Right ventricle myocardium superior (tissue), 1 donor: ENCODE data around the gene C4orf36. TPM values are rescaled to one million over a fixed set of nuclear protein-coding genes. Genes with fewer than 3 reads are reported as not detected.
"Not testable (repeated sequence)": the region's sequence is repeated elsewhere in the genome, so short reads cannot be mapped to it uniquely, and the experiment has no call there.

ENCODE experiments used
- ATAC-seq: fragments of 200-7000 bp; cut with Tn5 transposase; one replicate; pipeline ENCODE4 v1.9.1; 2020; ENCODE audit warnings: mild to moderate bottlenecking; ENCODE audit not compliant: poor library complexity
- DNase-seq: peaks from one replicate; pipeline ENCODE4 v3.0.0-alpha.2; 2020
- intact Hi-C: fragments of 100-400 bp; cut with DNase I; formaldehyde crosslinking; loops from one replicate; pipeline ENCODE4 v1.11.2; 2022
- total RNA-seq: library from RNA; stranded (reverse); fragmentation: NEBNext Ultra II Directional; extraction: Animal tissue kit (Norgen Biotek cat#: 25700); gene quantifications from one replicate; pipeline ENCODE4 v1.2.1, GENCODE V29; 2021
- donor health status: DM: no; HTN: yes; CAD: no; lungs with severe emphysema.

The C4orf36 gene
- total RNA-seq, 1 donor from 2014 or later: 0.59 TPM

- ATAC-seq (no peak), DNase-seq (no peak)
- intact Hi-C loops: no loop called here
These were observed 15.1 kb downstream of the C4orf36 start for GRCh38 chr4:86876894-86877685.

- DNase-seq, intact Hi-C loops, ATAC-seq: not testable (repeated sequence)
These were observed 16.8 kb downstream of the C4orf36 start for GRCh38 chr4:86875436-86875835.

GRCh38 chr4:86872135-86872534, 20.1 kb downstream of the C4orf36 start:
- ATAC-seq: no peak
- intact Hi-C loops: no loop called here
- DNase-seq: no peak

- intact Hi-C loops: no loop called here
- ATAC-seq (no peak), DNase-seq (no peak)
These were observed 21.7 kb downstream of the C4orf36 start for GRCh38 chr4:86870442-86871069.

- intact Hi-C loops: no loop called here
- DNase-seq (no peak), ATAC-seq (no peak)
These were observed 34.7 kb downstream of the C4orf36 start for GRCh38 chr4:86857341-86858052.

GRCh38 chr4:86856896-86857295, 35.3 kb downstream of the C4orf36 start:
- DNase-seq (no peak), ATAC-seq (no peak)
- intact Hi-C loops: no loop called here

- ATAC-seq (no peak), DNase-seq (no peak)
- intact Hi-C loops: no loop called here
These were observed 36.6 kb downstream of the C4orf36 start for GRCh38 chr4:86855572-86855971.

GRCh38 chr4:86853209-86853608, 39.0 kb downstream of the C4orf36 start:
- no peak for ATAC-seq
- intact Hi-C loops: no loop called here
- DNase-seq: no peak

- no peak for DNase-seq
- peak; percentile 46 for ATAC-seq
- intact Hi-C loops: no loop called here
These were observed 43.2 kb downstream of the C4orf36 start, which contains the start of gene SLC10A6 for GRCh38 chr4:86848732-86849619. SLC10A6 (minus strand) TSS chr4:86849384; CDS start chr4:86849115, 269 bp downstream.

- intact Hi-C loops: no loop called here
- DNase-seq: no peak
These were observed 44.1 kb downstream of the C4orf36 start for GRCh38 chr4:86848136-86848535.

GRCh38 chr4:86847571-86847970, 44.7 kb downstream of the C4orf36 start:
- intact Hi-C loops: no loop called here
- DNase-seq (no peak), ATAC-seq (no peak)

More at GRCh38 chr4:86848136-86848535, 44.1 kb downstream of the C4orf36 start:
- no peak for ATAC-seq

- intact Hi-C loops: no loop called here
- DNase-seq (no peak), ATAC-seq (no peak)
These were observed 45.3 kb downstream of the C4orf36 start for GRCh38 chr4:86846921-86847320.

- intact Hi-C loops: no loop called here
- ATAC-seq: no peak
- DNase-seq: no peak
These were observed 46.6 kb downstream of the C4orf36 start for GRCh38 chr4:86845593-86845992.

- ATAC-seq (no peak), DNase-seq (no peak)
- intact Hi-C loops: no loop called here
These were observed 50.9 kb downstream of the C4orf36 start for GRCh38 chr4:86841309-86841708.

GRCh38 chr4:86840858-86841257, 51.4 kb downstream of the C4orf36 start:
- ATAC-seq: no peak
- intact Hi-C loops: no loop called here
- no peak for DNase-seq

- intact Hi-C loops: no loop called here
- ATAC-seq (no peak), DNase-seq (no peak)
These were observed 54.3 kb downstream of the C4orf36 start for GRCh38 chr4:86837691-86838503.

- DNase-seq (no peak), ATAC-seq (no peak)
- intact Hi-C loops: no loop called here
These were observed 56.5 kb downstream of the C4orf36 start for GRCh38 chr4:86835677-86836076.

GRCh38 chr4:86834901-86835300, 57.3 kb downstream of the C4orf36 start:
- no peak for DNase-seq
- no peak for ATAC-seq
- intact Hi-C loops: no loop called here
